Activated T-helper 2 cell treated with anti-CD3 and anti-CD28 coated beads, Interferon-gamma antibody, Interleukin-2, Interleukin-4, amounts not matched to agents 10 μg/mL and 5 μg/mL and 100 μg/mL, durations not matched to agents 14 hours and 24 hours and 36 hours (primary cell): ENCODE data around the gene GDPD4. TPM values are rescaled to one million over a fixed set of nuclear protein-coding genes. Genes with fewer than 3 reads are reported as not detected.

Experiments
- DNase-seq: peaks from one replicate; pipeline ENCODE4 v3.0.0; 2021; ENCODE audit warnings: low spot score
- H3K27ac Mint-ChIP-seq: one replicate; pipeline ENCODE4 v1.8.0; 2021; ENCODE audit warnings: mixed read lengths
- H3K27me3 Mint-ChIP-seq: one replicate; pipeline ENCODE4 v1.8.0; 2021; ENCODE audit warnings: low read depth, mixed read lengths
- H3K36me3 Mint-ChIP-seq: one replicate; pipeline ENCODE4 v1.8.0; 2021; ENCODE audit warnings: low read depth, mixed read lengths
- H3K4me1 Mint-ChIP-seq: one replicate; pipeline ENCODE4 v1.8.0; 2021; ENCODE audit warnings: low read depth, mixed read lengths
- H3K4me3 Mint-ChIP-seq: one replicate; pipeline ENCODE4 v1.8.0; 2021; ENCODE audit warnings: low read depth, mild to moderate bottlenecking, moderate library complexity, mixed read lengths
- H3K9me3 Mint-ChIP-seq: one replicate; pipeline ENCODE4 v1.8.0; 2021; ENCODE audit warnings: mixed read lengths
- intact Hi-C: fragments of 100-400 bp; cut with micrococcal nuclease; formaldehyde crosslinking; loops from one replicate; pipeline ENCODE4 v1.15.1; 2023
- total RNA-seq: library from RNA; stranded (reverse); gene quantifications from 2 replicates; pipeline ENCODE4 v1.2.3, GENCODE V29; 2022

GDPD4 gene
- total RNA-seq, 1 donor from 2014 or later, result not detected

DNA sequence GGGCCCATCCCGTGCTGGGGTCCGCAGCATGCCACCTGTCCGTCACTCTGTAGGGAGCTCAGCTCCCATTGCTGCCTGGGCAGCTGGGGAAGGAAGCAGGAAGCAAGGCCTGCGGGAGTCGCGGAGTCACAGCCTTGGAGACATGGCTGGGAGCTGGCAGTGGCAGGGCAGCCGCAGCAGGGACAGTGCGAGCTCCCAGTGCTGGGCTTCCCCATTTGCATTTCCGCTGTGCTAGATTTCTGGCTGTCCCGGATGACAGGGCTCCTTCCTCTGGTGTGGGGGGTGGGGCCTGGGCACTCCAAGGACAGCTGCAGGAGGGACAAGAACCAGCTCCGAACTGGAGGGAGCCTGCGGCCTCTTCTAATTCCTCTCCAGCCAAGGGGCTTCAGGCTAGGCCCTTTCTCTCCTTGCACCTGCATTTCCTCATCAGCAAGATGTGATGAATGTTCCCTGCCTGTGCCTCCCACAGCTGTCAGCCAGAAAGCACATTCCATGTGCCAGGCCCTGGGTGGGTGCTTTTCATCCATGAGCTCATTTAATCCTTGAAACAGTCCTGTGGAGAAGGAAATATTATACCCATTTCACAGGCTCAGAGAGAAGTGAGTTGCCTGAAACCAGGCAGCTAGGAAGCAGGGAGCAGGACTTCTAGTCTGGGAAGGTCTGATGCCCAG is 125.5 kb downstream of the GDPD4 start:
- intact Hi-C loops, result no loop called here

DNA sequence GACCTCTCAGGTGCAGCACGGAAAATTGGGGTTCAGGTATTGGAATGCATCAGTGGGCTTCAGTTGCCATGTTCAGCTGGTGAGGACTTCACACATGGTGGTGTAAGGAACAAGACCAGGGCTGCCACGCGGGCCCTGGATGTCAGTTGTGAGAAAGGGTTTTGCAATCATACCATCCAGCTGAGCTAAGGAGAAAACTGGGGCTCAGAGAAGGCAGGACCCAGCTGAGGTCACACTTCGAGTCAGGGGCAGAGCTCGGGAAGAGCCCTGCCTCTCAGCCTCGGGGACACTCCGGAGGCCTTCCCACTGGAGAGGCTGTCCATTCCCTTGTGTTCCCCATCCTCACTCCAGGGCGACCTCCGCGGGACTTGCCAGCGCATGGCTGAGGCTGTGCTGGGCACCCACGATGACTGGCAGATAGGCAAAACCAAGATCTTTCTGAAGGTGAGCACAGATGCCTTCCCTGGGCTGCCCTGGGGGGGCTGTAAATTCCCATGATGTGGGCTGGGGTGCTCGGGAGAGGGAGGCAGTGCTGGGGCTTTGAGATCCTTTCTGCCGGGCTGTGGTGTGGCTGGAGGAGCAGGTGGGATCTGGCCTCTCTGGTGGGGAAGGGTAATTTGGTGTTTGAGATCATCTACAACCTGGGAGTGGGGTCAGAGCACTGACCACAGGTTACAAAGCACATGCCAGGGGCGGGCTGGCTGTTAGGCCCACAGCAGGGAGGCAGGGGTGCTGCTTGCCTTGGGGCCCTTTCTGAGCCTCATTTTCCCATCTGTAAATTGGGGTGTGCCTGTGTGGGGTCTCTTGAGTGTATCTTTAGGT is 126.3 kb downstream of the GDPD4 start:
- intact Hi-C loops, result no loop called here
- H3K36me3 Mint-ChIP-seq, result no peaks in the 10 kb centered on the region
- no peak for DNase-seq
- H3K27ac Mint-ChIP-seq, result no peak overlapping the region
- no peak overlapping the region for H3K4me3 Mint-ChIP-seq
- H3K9me3 Mint-ChIP-seq, result no peaks in the 10 kb centered on the region
- no peaks in the 10 kb centered on the region for H3K4me1 Mint-ChIP-seq
- H3K27me3 Mint-ChIP-seq, result no peaks in the 10 kb centered on the region

More for the DNA sequence above, 125.5 kb downstream of the GDPD4 start:
- H3K36me3 Mint-ChIP-seq, result no peaks in the 10 kb centered on the region
- no peak overlapping the region for H3K4me3 Mint-ChIP-seq
- no peak for DNase-seq
- H3K9me3 Mint-ChIP-seq, result no peaks in the 10 kb centered on the region
- no peak overlapping the region for H3K27ac Mint-ChIP-seq
- no peaks in the 10 kb centered on the region for H3K27me3 Mint-ChIP-seq
- no peaks in the 10 kb centered on the region for H3K4me1 Mint-ChIP-seq

DNA sequence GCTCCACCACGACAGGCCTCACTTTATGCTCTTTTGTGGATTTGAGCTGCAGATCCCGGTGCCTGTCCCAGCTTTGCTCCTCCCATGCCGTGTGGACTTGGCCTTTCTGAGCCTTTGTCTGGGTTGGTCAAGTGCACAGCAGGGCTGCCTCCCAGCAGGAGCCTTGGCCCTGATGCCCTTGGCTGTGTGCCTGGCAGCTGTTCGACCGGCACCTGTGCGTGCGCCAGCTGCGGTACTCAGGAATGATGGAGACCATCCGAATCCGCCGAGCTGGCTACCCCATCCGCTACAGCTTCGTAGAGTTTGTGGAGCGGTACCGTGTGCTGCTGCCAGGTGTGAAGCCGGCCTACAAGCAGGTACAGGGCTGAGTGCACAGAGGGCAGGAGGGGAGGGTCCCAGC is 126.9 kb downstream of the GDPD4 start:
- Mint-ChIP-seq H3K27ac (no peak overlapping the region), H3K4me1 (no peaks in the 10 kb centered on the region), H3K27me3 (no peaks in the 10 kb centered on the region), H3K9me3 (no peaks in the 10 kb centered on the region), H3K4me3 (no peak overlapping the region), H3K36me3 (no peaks in the 10 kb centered on the region)
- DNase-seq, result no peak
- intact Hi-C loops, result no loop called here

DNA sequence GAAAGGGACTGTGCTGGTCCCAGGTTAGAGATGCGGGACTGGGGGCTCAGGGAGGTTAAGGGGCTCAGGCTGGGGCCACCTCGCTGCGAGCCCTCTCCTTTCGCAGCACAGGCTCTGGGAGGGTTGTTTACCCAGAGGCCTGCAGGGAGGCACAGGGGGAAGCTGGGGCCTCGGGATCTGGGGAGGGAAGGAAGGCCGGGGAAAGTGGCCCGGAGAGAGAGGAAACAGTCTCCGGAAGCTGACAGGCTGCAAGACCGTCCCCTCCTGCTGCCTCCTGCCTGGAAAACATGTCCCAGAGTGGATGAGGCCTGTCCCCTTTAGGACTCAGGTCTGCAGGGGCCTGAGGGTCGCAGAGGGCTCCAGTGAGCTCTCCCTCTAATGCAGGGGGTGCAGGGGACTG is 128.0 kb downstream of the GDPD4 start:
- no peak for DNase-seq
- Mint-ChIP-seq H3K27ac (no peak overlapping the region), H3K4me3 (no peak overlapping the region), H3K36me3 (no peaks in the 10 kb centered on the region), H3K9me3 (no peaks in the 10 kb centered on the region), H3K27me3 (no peaks in the 10 kb centered on the region), H3K4me1 (no peaks in the 10 kb centered on the region)
- intact Hi-C loops, result no loop called here

DNA sequence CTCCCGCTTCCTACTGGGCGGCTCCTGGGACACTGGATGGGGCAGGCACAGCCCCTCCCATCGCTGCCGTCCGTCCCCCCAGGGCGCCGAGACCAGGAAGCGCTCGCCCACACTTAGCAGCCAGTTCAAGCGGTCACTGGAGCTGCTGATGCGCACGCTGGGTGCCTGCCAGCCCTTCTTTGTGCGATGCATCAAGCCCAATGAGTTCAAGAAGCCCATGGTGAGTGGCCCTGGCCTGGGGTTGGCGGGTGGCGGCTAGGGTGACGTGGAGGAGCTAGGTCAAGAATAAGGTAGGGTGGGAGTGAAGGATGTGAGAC is 128.9 kb downstream of the GDPD4 start:
- H3K27ac Mint-ChIP-seq, result no peak overlapping the region
- H3K4me3 Mint-ChIP-seq, result no peak overlapping the region
- no peaks in the 10 kb centered on the region for H3K27me3 Mint-ChIP-seq
- no peaks in the 10 kb centered on the region for H3K36me3 Mint-ChIP-seq
- no peaks in the 10 kb centered on the region for H3K4me1 Mint-ChIP-seq
- no peak for DNase-seq
- intact Hi-C loops, result no loop called here
- H3K9me3 Mint-ChIP-seq, result no peaks in the 10 kb centered on the region

DNA sequence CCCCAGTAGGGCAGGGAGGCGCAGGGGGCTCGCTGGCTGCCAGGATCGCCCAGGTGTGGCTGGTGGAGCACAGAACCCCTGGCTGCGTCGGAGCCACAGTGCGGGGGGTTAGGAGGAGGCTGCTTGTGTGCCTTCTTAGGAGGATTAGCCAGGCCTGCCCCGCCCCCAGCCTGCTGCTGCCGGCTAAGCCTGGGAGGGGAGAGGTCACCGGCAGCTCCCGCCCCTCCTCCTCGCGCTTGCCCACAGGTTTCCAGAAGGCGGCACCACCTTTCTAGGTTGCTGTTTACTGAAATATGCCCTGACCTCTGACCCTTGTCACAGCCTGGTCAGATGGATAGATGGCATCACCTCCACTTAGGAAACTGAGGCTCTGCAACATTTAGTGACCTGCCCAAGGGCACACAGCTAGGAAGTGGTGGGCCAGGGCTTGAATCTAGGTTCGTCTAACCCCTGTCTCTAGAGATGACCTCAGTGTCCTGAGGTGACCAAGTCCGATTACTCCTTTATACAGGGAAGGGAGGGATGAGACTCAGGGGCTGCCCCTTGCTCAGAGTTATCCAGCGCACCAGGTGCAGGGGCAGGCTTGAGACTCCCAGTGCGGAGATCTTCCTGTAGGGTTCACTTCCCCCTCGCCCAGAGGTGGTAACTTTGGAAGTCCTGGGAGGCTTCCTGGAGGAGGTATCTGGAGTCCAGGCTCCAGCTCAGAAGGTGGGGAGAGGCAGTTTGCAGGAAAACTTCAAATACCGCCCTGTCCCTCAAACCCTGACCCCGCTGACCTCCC is 129.4 kb downstream of the GDPD4 start:
- no peak overlapping the region for H3K4me3 Mint-ChIP-seq
- H3K27me3 Mint-ChIP-seq, result no peaks in the 10 kb centered on the region
- no peak overlapping the region for H3K27ac Mint-ChIP-seq
- H3K4me1 Mint-ChIP-seq, result no peaks in the 10 kb centered on the region
- no peaks in the 10 kb centered on the region for H3K36me3 Mint-ChIP-seq
- no peaks in the 10 kb centered on the region for H3K9me3 Mint-ChIP-seq
- no peak for DNase-seq
- intact Hi-C loops, result no loop called here

DNA sequence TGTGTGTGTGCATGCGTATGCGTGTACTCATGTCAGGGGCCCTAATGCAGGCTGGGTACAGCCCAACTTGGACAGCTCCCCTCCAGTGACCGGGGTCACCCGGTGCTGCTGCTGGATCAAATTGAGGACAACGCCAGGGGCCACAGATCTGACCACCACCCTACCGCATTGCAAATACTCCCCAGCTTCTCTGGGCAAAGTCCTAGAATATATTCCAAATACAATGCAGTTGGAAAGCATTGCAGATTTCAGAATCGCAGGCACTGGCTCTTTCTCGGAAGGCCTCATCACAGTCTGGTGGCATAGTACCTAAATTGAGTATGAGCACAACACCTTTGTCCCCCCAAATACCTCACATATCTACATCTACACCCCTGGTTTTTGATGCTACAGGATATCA is 130.2 kb downstream of the GDPD4 start:
- intact Hi-C loops, result no loop called here
- no peaks in the 10 kb centered on the region for H3K9me3 Mint-ChIP-seq
- no peaks in the 10 kb centered on the region for H3K4me1 Mint-ChIP-seq
- no peaks in the 10 kb centered on the region for H3K27me3 Mint-ChIP-seq
- H3K27ac Mint-ChIP-seq, result no peak overlapping the region
- no peaks in the 10 kb centered on the region for H3K36me3 Mint-ChIP-seq
- no peak for DNase-seq
- H3K4me3 Mint-ChIP-seq, result no peak overlapping the region

DNA sequence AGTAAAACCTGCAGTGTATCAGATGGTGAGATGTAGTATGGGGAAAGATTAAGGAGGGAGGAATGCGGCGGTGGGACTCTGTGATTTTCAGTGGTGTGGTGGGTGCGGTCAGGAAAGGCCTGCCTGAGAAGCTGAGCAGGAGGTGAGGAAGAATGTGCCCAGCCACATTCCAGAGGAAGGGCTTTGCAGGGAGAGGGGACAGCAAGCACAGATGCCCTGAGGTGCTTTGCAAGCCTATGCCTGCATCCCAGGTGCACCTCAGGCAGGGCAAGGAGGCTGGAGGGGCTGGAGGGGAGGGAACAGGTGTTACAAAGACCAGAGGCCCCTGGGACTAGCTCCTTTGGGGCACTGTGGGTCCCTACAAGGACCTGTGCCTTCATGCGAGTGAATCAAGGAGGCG is 131.4 kb downstream of the GDPD4 start:
- Mint-ChIP-seq H3K9me3 (no peaks in the 10 kb centered on the region), H3K4me3 (no peak overlapping the region), H3K27ac (no peak overlapping the region), H3K27me3 (no peaks in the 10 kb centered on the region), H3K4me1 (no peaks in the 10 kb centered on the region), H3K36me3 (no peaks in the 10 kb centered on the region)
- intact Hi-C loops, result no loop called here
- DNase-seq, result no peak

DNA sequence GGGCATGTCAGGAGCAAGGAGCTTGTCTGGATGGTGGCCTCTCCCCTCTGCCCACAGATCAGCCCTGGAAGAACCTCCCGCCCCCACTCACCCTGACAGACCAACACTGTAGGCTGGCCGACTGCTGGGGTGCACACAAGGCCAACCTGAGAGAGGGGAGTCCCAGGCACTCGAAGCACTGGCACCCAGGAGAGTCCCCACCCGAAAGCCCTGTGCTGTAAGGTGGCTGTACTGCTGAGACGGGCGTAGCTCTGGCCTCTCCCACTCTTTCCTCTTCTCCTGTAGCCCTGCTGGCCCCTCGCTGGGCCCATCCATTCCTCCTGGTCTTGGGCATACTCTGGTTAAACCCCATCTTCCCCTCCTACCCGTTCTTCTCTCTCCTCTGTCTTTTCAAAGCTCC is 133.7 kb downstream of the GDPD4 start:
- DNase-seq, result no peak
- no peak overlapping the region for H3K4me3 Mint-ChIP-seq
- no peaks in the 10 kb centered on the region for H3K36me3 Mint-ChIP-seq
- no peaks in the 10 kb centered on the region for H3K9me3 Mint-ChIP-seq
- no peaks in the 10 kb centered on the region for H3K27me3 Mint-ChIP-seq
- no peak overlapping the region for H3K27ac Mint-ChIP-seq
- intact Hi-C loops, result no loop called here
- no peaks in the 10 kb centered on the region for H3K4me1 Mint-ChIP-seq

DNA sequence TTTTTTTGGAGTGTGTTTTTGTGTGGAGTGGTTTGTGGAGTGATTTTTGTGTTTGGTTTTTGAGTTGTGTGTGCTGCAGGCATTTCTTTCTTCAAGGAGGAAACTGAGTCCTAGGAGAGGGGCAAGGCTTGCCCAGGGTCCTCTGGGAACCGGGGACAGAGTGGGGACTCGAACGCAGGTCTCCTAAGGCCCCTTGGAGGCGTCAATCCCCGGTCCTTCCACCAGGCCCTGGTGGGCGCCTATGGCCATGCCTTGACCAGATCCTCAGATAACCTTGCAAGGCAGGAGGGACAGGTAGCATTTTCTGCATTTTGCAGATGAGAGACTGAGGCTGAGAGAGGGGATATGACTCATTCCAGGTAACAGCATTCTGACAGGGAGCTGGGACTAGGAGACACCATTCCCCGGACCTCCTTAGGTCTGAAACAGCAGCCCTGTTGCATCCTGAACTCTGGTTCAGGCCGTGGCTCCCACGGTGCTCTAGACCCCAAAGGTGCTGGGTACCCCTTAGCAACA is 134.3 kb downstream of the GDPD4 start:
- H3K4me1 Mint-ChIP-seq, result no peaks in the 10 kb centered on the region
- no peaks in the 10 kb centered on the region for H3K27me3 Mint-ChIP-seq
- H3K36me3 Mint-ChIP-seq, result no peaks in the 10 kb centered on the region
- no peak overlapping the region for H3K4me3 Mint-ChIP-seq
- no peak overlapping the region for H3K27ac Mint-ChIP-seq
- no peak for DNase-seq
- no peaks in the 10 kb centered on the region for H3K9me3 Mint-ChIP-seq
- intact Hi-C loops, result no loop called here

Other genes starting within 250 kb of the GDPD4 start
- 0.32 and 0.55 TPM in 2 replicates for gene CAPN5, start 234.7 kb downstream of the GDPD4 start, total RNA-seq
- not detected in 2 replicates for gene OMP, start 198.8 kb downstream of the GDPD4 start, total RNA-seq
- 0.23 and 0.30 TPM in 2 replicates for gene MYO7A, start 173.4 kb downstream of the GDPD4 start, total RNA-seq
- 39.0 and 40.7 TPM in 2 replicates for gene PAK1, start 172.4 kb upstream of the GDPD4 start, total RNA-seq